Kidney epithelial cell (primary cell): ENCODE data around the gene RELT. TPM values are rescaled to one million over a fixed set of nuclear protein-coding genes. Genes with fewer than 3 reads are reported as not detected.

Experiments used
- DNase-seq: peaks from one replicate; pipeline ENCODE4 v3.0.0-alpha.2; 2010; ENCODE audit warnings: low read depth
- H3K27me3 ChIP-seq: 2 replicates; pipeline ENCODE4 v1.6.0; 2011; ENCODE audit warnings: low read length; ENCODE audit not compliant: control insufficient read depth, insufficient read depth
- H3K36me3 ChIP-seq: 2 replicates; pipeline ENCODE4 v1.5.1; 2011; ENCODE audit warnings: low read length; ENCODE audit not compliant: control insufficient read depth, insufficient read depth
- H3K4me3 ChIP-seq: 2 replicates; pipeline ENCODE4 v1.5.1; 2011; ENCODE audit warnings: low read depth, mild to moderate bottlenecking, control low read depth, low read length
- total RNA-seq: library from RNA; depleted of rRNA; stranded (reverse); fragments of >200 nt; gene quantifications from 2 replicates; pipeline ENCODE4 v1.2.3, GENCODE V29; 2015
- TF ChIP-seq, protein P1 (sequence below): IDR thresholded peaks from 2 replicates; pipeline ENCODE4 v1.5.1; 2011; ENCODE audit warnings: mild to moderate bottlenecking, moderate library complexity, low read length, control low read depth, inconsistent platforms; ENCODE audit not compliant: insufficient read depth, poor library complexity, severe bottlenecking

Gene RELT
- total RNA-seq, 1 donor from 2014 or later = 8.0 TPM

DNA sequence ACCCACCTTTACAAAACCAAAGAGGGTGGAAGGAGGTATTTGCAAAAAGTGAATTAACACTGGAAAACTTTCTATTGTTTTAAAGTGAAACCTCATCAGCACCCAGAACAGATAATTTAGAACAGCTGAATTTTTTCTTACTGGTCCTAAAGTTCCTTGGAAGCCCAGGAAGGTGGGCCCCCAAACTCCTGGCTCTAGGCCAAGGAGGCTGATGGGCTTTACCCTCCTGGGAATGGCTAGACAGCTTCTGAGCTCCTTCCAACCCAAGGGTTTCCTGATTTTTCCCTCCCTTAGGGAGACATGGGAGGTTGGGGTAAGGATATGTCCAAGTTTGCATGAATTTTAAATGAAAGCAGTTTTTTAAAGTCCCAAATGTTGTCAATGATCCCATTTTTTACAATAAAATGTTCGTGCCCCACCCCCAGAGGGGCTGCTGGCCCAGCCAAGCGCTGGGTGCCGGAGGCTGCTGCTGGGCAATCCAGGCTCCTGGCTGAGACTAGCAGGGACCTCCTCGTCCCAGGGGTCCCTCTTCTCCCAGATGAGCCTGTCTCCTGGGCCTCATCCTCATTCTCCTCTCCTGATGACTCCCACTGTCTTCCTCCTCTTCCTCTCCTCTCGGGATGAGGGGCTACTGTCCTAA, 28.4 kb downstream of the RELT start:
- no peak overlapping the region for H3K4me3 ChIP-seq
- peaks cover 2% of the 10 kb centered on the region for H3K36me3 ChIP-seq
- no peaks in the 10 kb centered on the region for H3K27me3 ChIP-seq
- TF ChIP-seq, protein P1, sequence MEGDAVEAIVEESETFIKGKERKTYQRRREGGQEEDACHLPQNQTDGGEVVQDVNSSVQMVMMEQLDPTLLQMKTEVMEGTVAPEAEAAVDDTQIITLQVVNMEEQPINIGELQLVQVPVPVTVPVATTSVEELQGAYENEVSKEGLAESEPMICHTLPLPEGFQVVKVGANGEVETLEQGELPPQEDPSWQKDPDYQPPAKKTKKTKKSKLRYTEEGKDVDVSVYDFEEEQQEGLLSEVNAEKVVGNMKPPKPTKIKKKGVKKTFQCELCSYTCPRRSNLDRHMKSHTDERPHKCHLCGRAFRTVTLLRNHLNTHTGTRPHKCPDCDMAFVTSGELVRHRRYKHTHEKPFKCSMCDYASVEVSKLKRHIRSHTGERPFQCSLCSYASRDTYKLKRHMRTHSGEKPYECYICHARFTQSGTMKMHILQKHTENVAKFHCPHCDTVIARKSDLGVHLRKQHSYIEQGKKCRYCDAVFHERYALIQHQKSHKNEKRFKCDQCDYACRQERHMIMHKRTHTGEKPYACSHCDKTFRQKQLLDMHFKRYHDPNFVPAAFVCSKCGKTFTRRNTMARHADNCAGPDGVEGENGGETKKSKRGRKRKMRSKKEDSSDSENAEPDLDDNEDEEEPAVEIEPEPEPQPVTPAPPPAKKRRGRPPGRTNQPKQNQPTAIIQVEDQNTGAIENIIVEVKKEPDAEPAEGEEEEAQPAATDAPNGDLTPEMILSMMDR = no peak
- DNase-seq = no peak

DNA sequence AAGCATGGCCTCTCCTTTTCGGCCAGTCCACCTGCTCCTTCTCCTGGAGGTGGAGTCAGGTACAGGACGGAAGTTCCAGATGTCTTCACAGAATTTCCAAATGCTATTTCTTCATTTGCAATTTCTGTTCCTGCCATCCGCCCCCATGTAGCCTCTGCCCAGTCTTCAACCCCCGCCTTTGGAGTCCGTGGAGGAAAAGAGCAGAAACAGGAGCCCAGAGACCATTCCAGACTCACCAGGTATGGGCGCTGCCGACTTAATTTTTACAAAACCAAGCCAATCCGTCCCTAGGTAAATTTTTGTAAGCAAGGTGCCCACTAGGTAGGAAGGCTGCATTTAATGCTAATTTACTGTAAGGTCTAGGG, 28.9 kb downstream of the RELT start:
- Histone ChIP-seq H3K36me3 (peaks cover 2% of the 10 kb centered on the region), H3K4me3 (no peak overlapping the region), H3K27me3 (no peaks in the 10 kb centered on the region)
- TF ChIP-seq, protein P1 = no peak
- DNase-seq = no peak

DNA sequence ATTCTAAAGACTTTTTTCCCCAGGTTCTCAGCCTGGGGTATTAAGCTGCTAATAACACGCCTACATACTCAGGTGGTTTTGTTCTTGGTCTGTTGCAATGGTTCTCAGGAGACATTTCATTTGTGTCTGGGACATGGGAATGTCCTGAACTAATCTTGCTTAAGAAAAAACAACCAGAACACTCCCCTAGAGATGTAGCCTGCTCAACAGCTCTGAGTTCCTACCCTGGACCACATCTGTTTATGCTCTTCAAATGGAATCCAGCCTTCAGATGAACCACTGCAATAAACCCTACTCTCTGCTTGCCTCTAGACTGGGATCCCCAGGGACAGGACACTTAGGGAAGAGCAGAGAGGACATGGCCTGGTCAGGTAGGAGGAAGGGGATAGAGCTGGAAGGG, 29.9 kb downstream of the RELT start:
- no peak overlapping the region for H3K4me3 ChIP-seq
- no peak for DNase-seq
- TF ChIP-seq, protein P1 = no peak
- H3K36me3 ChIP-seq = peaks cover 2% of the 10 kb centered on the region
- no peaks in the 10 kb centered on the region for H3K27me3 ChIP-seq

DNA sequence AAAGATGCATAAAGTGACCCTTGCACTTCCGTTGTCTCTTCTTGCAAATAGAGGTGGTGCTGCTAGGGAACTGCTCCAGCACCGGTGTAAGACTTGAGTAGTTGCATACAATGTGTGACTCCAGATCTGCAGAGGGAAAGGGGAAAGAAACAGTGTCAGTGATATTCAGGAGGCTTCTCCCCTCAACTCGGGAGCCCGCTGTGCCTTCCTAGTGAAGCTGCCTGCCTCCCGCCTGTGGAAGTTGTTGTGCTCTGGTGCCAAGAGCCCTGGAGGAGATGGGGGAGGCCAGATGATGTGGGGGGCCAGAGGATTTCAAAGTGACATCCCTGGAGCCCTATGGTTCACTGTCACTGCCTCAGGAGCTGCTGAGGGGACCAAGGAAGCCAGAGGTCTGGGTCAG, 30.4 kb downstream of the RELT start:
- DNase-seq = no peak
- TF ChIP-seq, protein P1 = no peak
- H3K4me3 ChIP-seq = no peak overlapping the region
- H3K27me3 ChIP-seq = no peaks in the 10 kb centered on the region
- peaks cover 2% of the 10 kb centered on the region for H3K36me3 ChIP-seq

DNA sequence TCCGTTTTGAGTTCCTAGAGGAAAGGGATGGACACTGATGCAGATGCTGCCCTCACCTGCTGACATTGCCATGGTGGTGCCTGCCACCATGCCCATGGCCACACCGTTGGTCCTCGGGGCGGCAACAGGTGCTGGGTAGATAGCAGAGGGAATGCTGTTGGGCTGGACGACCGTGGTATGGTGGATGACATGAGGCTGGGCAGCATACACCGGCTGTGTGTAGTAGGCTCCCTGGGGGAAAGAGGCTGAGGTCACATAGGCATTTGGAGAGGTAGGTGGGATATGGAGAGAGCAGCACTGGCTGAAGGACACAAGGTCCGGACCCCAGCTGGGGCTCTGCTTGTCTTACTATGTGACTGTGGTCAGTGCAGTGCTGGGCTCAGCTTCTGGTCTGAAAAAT, 33.2 kb downstream of the RELT start:
- DNase-seq = no peak
- Histone ChIP-seq H3K36me3 (peaks cover 2% of the 10 kb centered on the region), H3K27me3 (no peaks in the 10 kb centered on the region), H3K4me3 (no peak overlapping the region)
- TF ChIP-seq, protein P1 = no peak

DNA sequence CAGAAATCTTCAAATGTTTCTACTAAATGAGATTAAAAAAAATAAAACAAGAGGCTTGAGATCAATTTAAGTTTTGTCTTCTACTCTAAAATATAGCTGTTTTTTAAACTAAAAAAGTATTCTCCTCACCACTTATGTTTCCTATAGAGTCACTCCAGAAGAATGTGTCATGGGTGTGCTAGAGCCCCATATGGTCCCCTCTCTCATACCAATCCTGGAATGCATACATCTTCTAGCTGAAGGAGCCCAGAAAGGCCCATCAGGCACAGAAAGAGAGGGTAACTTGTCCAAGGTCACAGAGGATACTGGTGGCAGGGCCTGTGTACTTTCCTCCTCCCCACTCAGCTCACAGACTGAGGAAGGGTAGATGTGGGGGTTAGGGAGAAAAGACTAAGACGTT, 34.4 kb downstream of the RELT start:
- no peak for DNase-seq
- TF ChIP-seq, protein P1 = no peak
- Histone ChIP-seq H3K27me3 (no peaks in the 10 kb centered on the region), H3K36me3 (peaks cover 2% of the 10 kb centered on the region), H3K4me3 (no peak overlapping the region)
